CD4-positive, alpha-beta T cell treated with Interleukin-10 for 1 hour (primary cell): ENCODE data around the gene NEXMIF.
"Not testable (repeated sequence)": the region's sequence is repeated elsewhere in the genome, so short reads cannot be mapped to it uniquely, and the experiment has no call there.

Experiments
- DNase-seq: peaks from one replicate; pipeline ENCODE4 v3.0.0-alpha.2; 2020

The NEXMIF gene

DNA sequence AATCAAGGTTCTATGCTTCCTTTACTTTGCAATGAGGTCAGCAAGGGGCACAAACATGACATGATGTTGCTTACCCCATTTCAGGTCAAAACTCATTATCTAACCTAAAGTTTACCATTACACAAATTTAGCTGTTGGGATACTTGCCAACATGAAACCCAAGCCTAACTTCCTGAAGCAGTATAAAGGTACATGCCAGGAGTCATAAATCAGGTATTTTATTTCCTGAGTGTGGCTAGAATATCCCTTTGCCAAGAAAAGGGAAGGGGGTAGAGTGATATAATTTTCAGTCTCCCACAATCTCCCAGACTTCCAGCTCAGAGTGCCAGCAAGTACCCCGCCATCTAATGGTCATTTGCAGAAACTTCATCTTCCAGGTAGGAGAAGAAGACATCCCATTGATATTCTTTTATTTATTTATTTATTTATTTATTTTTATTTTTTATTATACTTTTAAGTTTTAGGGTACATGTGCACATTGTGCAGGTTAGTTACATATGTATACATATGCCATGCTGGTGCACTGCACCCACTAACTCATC, 136.6 kb downstream of the NEXMIF start:
- no peak for DNase-seq

DNA sequence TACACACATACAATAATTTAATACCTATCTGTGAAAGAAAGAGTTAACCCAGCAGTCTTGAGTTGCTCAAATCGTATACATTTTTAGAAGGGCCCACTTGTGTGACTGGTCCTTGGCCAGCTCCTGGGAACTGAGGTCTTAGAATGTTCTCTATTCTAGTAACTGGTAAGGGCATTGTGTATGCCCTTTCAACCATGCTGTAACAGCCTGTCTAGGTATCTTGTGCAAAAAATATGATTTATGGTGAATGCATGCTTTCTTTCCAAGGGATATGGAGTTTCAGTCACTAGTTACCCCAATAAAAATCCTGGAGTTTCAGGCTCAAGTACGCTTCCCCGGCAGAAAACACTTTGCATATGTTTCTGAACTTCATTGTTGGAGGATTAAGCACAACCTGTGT, 140.6 kb downstream of the NEXMIF start:
- no peak for DNase-seq

DNA sequence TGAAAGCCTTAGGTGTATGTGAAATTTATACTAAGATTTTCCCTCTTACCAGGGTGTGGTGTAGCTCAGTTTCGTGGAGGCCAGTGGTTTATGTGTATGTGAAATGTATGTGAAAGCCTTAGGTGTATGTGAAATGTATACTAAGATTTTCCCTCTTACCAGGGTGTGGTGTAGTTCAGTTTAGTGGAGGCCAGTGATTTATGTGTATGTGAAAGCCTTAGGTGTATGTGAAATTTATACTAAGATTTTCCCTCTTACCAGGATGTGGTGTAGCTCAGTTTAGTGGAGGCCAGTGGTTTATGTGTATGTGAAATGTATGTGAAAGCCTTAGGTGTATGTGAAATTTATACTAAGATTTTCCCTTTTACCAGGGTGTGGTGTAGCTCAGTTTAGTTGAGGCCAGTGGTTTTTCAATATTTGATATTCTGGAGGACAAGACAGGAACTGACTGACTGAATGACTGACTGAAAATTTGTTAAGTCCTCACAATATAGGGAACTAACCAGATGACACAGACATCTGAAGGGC, 143.7 kb downstream of the NEXMIF start:
- DNase-seq, result no peak

DNA sequence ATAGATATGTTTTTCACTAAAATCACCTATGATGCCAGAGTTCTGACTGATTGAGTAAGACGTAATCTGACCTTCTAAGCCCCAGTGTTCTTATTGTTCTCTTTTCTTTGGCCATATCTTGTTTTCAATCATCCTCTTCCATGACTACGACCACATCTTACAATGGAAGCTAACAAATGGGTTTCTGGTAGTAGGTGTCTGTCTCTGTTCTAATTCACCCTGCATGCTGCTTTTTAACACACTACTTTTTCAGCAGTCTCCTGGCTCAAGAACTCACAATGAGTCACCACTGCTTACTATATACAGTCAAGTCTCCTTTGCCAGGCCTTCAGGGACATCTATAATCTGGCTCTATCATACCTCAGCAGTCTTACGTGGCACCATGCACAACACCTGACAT, 146.1 kb downstream of the NEXMIF start:
- DNase-seq, result no peak

DNA sequence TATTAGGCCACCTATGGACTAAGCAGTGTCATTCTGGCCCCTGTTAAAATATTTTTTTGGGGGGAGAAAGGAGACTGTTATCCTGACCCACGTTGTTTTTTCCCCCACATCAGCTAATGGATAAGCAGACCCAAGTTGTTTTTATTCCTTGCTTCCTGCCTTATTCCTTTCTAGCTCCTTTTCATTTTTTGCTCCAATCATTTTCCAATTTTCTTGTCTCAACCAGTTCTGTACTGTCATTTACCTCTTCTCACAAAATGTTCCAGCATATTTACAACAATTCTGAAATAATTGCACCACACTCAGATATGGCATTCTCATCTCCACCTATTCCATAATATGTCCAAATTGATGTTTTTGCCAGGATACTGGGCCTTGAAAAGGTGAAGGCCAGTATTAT, 150.3 kb downstream of the NEXMIF start:
- no peak for DNase-seq

DNA sequence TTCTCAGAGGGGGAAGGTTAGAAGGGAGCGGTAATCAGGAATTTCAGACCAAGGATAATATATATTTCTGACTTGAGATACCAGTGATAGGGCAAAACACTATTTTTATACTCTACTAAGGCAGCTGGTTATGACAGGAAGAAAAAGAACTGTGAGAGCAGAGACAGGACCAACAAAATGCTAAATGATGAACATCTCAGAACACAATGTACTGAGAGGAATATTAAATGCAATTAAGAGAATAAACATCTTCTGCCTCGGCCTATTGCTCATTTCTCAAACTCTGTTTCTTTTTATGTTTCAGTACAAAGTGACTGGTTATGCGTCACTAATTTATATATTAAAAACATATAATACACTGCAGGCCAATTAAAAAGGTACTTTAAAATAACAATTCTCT, 188.8 kb downstream of the NEXMIF start:
- DNase-seq, result no peak

DNA sequence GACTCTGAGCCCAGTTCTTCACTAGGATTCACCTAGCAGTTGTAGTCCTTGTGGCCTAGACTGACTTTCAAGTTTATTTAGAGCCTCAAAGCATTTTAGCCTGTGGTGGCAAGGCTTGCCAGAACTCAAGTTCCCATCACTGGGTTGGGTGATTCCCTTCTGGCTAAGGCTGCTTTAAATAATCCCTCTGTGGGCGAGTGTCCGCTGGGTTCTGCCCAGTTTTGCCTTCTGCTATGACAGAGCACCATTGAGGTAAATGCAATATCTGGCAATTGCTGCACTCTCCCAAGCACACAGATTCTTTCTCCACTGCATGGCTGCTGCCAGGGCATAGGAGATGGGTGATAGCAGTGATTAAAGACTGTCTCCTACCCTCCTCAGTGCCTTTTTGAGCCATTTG, 220.0 kb downstream of the NEXMIF start:
- no peak for DNase-seq

DNA sequence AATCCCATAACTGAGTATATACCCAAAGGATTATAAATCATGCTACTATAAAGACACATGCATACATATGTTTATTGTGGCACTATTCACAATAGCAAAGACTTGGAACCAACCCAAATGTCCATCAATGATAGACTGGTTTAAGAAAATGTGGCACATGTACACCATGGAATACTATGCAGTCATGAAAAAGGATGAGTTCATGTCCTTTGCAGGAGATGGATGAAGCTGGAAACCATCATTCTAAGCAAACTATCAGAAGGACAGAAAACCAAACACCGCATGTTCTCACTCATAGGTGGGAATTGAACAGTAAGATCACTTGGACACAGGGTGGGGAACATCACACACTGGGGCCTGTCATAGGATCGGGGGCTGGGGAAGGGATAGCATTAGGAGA, 223.9 kb downstream of the NEXMIF start:
- DNase-seq, result not testable (repeated sequence)

DNA sequence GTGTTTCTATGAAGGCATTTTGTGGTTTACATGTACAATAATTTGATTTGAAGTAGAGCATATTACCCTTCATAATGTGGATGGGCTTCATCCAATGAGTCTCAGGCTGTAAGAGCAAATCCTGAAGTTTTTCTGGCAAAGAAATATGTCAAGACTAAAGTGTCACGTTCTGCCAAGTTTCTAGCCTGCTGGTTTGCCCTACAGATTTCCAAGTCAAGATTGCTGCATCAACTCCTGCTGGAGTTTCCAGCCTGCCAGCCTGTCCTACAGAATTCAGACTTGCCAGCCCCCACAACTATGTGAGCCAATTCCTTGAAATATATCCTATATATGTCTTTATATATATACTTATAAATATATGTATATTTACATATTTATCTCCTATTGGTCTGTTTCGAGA, 240.8 kb downstream of the NEXMIF start:
- no peak for DNase-seq
